Caco-2 (cell line): ENCODE results near the gene PMP22. TPM values are rescaled to one million over a fixed set of nuclear protein-coding genes. Genes with fewer than 3 reads are reported as not detected.

Source experiments
- BruUV-seq: library from RNA; stranded (reverse); fragments of 400-500 nt; replicated peaks from 2 replicates; lab custom pipeline; 2021; lab: Mats Ljungman, UMichigan
- CTCF ChIA-PET: fragments of 300-600 bp; sonication (Branson Sonifier 250); formaldehyde crosslinking; loops from one replicate; lab custom pipeline; 2022; ENCODE audit warnings: antibody characterized with exemption; lab: Charles Lee
- POLR2A ChIA-PET: fragments of 300-600 bp; sonication (Branson Sonifier 250); formaldehyde crosslinking; loops from one replicate; lab custom pipeline; 2022; ENCODE audit warnings: antibody characterized with exemption; lab: Charles Lee
- DNase-seq, 2 experiments: peaks; one replicate each; pipeline versions ENCODE4 v3.0.0 to v3.0.0-alpha.2; 2020 to 2022
- H3K27me3 ChIP-seq: replicated peaks from 2 replicates; pipeline ENCODE4 v1.6.0; 2011; ENCODE audit warnings: low read length; ENCODE audit not compliant: control insufficient read depth, insufficient read depth
- H3K36me3 ChIP-seq: 2 replicates; pipeline ENCODE4 v1.5.1; 2011; ENCODE audit warnings: low read length; ENCODE audit not compliant: control insufficient read depth, insufficient read depth
- H3K4me1 ChIP-seq: fragments of 250-450 bp; sonication (Bioruptor Pico); 2 replicates; pipeline ENCODE4 v1.5.1; 2020; ENCODE audit warnings: mild to moderate bottlenecking
- H3K4me3 ChIP-seq: 2 replicates; pipeline ENCODE4 v1.5.1; 2011; ENCODE audit warnings: low read depth, mild to moderate bottlenecking, control low read depth, low read length
- H3K9me3 ChIP-seq: fragments of 250-450 bp; sonication (Bioruptor Pico); 2 replicates; pipeline ENCODE4 v1.5.1; 2020; ENCODE audit warnings: mild to moderate bottlenecking, moderate library complexity
- H3K27ac Mint-ChIP-seq: one replicate; pipeline ENCODE4 v1.8.0; 2022; ENCODE audit warnings: mixed read lengths; ENCODE audit not compliant: unreplicated experiment
- H3K27me3 Mint-ChIP-seq: one replicate; pipeline ENCODE4 v1.8.0; 2022; ENCODE audit warnings: mixed read lengths; ENCODE audit not compliant: insufficient read depth, unreplicated experiment
- H3K36me3 Mint-ChIP-seq: one replicate; pipeline ENCODE4 v1.8.0; 2022; ENCODE audit warnings: mild to moderate bottlenecking, mixed read lengths; ENCODE audit not compliant: insufficient read depth, unreplicated experiment
- H3K4me1 Mint-ChIP-seq: one replicate; pipeline ENCODE4 v1.8.0; 2022; ENCODE audit warnings: low read depth, mixed read lengths; ENCODE audit not compliant: unreplicated experiment
- H3K4me3 Mint-ChIP-seq: one replicate; pipeline ENCODE4 v1.8.0; 2022; ENCODE audit warnings: mild to moderate bottlenecking, moderate library complexity, mixed read lengths; ENCODE audit not compliant: unreplicated experiment
- H3K9me3 Mint-ChIP-seq: one replicate; pipeline ENCODE4 v1.8.0; 2022; ENCODE audit warnings: mixed read lengths; ENCODE audit not compliant: unreplicated experiment
- intact Hi-C: fragments of 100-400 bp; cut with micrococcal nuclease; formaldehyde crosslinking; loops from one replicate; pipeline ENCODE4 v1.10.0; 2022; ENCODE audit not compliant: unreplicated experiment
- total RNA-seq: library from RNA; stranded (reverse); gene quantifications from 2 replicates; pipeline ENCODE4 v1.2.3, GENCODE V29; 2022
- TF ChIP-seq, protein P1 (sequence below), 2 experiments: fragments of 200-600 bp in 1 of 2; IDR thresholded peaks; 1 replicate in 1 of 2; 2 replicates in 1 of 2; pipeline versions ENCODE4 v1.5.1 to v1.8.0; 2011 to 2022; ENCODE audit warnings: antibody characterized with exemption in 1 of 2, control low read depth in 1 of 2, inconsistent platforms in 1 of 2, low read depth in 1 of 2, low read length in 1 of 2, mild to moderate bottlenecking in 1 of 2, moderate library complexity in 1 of 2; ENCODE audit not compliant: insufficient read depth in 1 of 2, severe bottlenecking in 1 of 2, unreplicated experiment in 1 of 2

Gene PMP22
- total RNA-seq, 1 experiment from 2014 or later, result 7.3 TPM

DNA sequence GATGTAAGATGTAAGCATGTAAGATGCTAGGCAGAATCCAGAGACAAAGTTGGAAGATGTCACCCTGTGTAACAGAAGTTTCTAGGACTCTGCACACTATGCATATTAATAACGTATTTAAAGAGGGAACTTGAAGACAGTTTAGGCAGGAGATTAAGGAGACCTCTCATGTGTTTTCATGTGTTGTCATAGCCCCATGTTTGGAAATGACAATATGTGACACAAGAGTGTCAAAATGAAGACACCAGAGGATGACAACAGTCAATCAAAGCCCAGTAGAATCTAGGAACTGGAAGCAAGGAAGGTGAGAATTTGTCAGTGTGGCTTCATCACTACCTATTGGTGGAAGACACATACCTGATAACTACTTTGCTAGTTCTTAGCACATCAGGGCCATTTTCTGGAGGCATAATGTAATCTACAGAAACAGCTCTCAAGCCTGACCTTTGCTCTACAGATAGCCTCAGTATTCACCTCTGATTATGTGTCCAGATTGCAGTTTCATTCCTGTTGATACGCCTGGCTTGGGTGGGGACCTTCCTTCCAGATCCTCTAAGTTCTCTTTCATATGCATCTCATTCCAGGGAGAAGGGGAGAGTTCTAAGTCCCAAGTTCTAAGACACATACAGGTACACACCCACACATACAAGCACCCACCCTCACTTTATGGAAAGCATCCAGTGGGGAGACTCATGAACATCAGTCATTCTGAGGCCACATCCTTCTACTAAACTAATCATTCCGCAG, 26.3 kb downstream of the PMP22 start:
- Histone ChIP-seq H3K36me3 (no peaks in the 10 kb centered on the region), H3K4me1 (peaks cover 20% of the 10 kb centered on the region), H3K27me3 (no peaks in the 10 kb centered on the region), H3K4me3 (no peak overlapping the region), H3K9me3 (no peaks in the 10 kb centered on the region)
- BruUV-seq, result no TSS peak
- Mint-ChIP-seq H3K27ac (no peak overlapping the region), H3K4me3 (no peak overlapping the region), H3K27me3 (no peaks in the 10 kb centered on the region), H3K36me3 (peaks cover 1% of the 10 kb centered on the region), H3K9me3 (no peaks in the 10 kb centered on the region), H3K4me1 (peaks cover 13% of the 10 kb centered on the region)
- POLR2A ChIA-PET, result no interaction called here
- TF ChIP-seq, protein P1, sequence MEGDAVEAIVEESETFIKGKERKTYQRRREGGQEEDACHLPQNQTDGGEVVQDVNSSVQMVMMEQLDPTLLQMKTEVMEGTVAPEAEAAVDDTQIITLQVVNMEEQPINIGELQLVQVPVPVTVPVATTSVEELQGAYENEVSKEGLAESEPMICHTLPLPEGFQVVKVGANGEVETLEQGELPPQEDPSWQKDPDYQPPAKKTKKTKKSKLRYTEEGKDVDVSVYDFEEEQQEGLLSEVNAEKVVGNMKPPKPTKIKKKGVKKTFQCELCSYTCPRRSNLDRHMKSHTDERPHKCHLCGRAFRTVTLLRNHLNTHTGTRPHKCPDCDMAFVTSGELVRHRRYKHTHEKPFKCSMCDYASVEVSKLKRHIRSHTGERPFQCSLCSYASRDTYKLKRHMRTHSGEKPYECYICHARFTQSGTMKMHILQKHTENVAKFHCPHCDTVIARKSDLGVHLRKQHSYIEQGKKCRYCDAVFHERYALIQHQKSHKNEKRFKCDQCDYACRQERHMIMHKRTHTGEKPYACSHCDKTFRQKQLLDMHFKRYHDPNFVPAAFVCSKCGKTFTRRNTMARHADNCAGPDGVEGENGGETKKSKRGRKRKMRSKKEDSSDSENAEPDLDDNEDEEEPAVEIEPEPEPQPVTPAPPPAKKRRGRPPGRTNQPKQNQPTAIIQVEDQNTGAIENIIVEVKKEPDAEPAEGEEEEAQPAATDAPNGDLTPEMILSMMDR (IDR thresholded peaks at IDR 0.05; ENCODE audit: insufficient read depth in 1 of 2, low read depth in 1 of 2, low read length in 1 of 2, severe bottlenecking in 1 of 2, unreplicated experiment in 1 of 2), result no peak
- no peak for DNase-seq
- intact Hi-C loops, result no loop called here
- CTCF ChIA-PET, result no interaction called here

- no peaks in the 10 kb centered on the region for H3K9me3 Mint-ChIP-seq
- CTCF ChIA-PET, result no interaction called here
- intact Hi-C loops, result no loop called here
- POLR2A ChIA-PET, result no interaction called here
- peaks cover 4% of the 10 kb centered on the region for H3K36me3 Mint-ChIP-seq
- H3K4me3 ChIP-seq, result no peak overlapping the region
- BruUV-seq, result no TSS peak
- DNase-seq, result no peak
- no peaks in the 10 kb centered on the region for H3K27me3 ChIP-seq
- H3K36me3 ChIP-seq, result no peaks in the 10 kb centered on the region
- H3K27me3 Mint-ChIP-seq, result no peaks in the 10 kb centered on the region
- TF ChIP-seq, protein P1 (IDR thresholded peaks at IDR 0.05; ENCODE audit: insufficient read depth in 1 of 2, low read depth in 1 of 2, low read length in 1 of 2, severe bottlenecking in 1 of 2, unreplicated experiment in 1 of 2), result no peak
- no peak overlapping the region for H3K27ac Mint-ChIP-seq
- H3K4me1 ChIP-seq, result peaks cover 20% of the 10 kb centered on the region
- H3K4me3 Mint-ChIP-seq, result no peak overlapping the region
- peaks cover 13% of the 10 kb centered on the region for H3K4me1 Mint-ChIP-seq
- H3K9me3 ChIP-seq, result no peaks in the 10 kb centered on the region
Measured at GRCh38 chr17:15238057-15238456, 27.1 kb downstream of the PMP22 start.

DNA sequence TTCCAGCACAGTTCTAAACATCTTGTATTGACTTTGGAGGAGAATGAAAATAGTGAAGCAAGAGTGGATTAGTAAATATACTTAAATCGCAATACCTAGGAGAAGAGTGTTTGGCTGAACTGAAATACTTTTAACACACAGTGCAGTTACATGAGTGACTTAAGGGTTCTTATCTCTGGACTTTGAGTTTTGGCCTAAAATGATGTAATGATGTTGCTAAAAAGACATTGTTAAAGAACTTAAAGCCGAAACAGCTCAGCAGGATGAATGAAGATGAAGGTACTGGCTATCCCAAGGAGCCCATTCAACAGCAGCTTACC, 28.1 kb downstream of the PMP22 start:
- no TSS peak for BruUV-seq
- peaks cover 13% of the 10 kb centered on the region for H3K4me1 Mint-ChIP-seq

More for the DNA sequence above, 28.1 kb downstream of the PMP22 start:
- H3K27ac Mint-ChIP-seq, result no peak overlapping the region
- H3K9me3 Mint-ChIP-seq, result no peaks in the 10 kb centered on the region
- Histone ChIP-seq H3K4me1 (peaks cover 20% of the 10 kb centered on the region), H3K9me3 (no peaks in the 10 kb centered on the region), H3K27me3 (no peaks in the 10 kb centered on the region), H3K36me3 (no peaks in the 10 kb centered on the region), H3K4me3 (no peak overlapping the region)
- no peaks in the 10 kb centered on the region for H3K27me3 Mint-ChIP-seq
- CTCF ChIA-PET, result interaction anchor here (0.6 to 1.7 kb wide), 2 partner anchors 266 to 374 kb away, joined by 3 to 5 read pairs; no protein-coding TSS in a partner anchor
- peaks cover 4% of the 10 kb centered on the region for H3K36me3 Mint-ChIP-seq
- intact Hi-C loops, result no loop called here
- TF ChIP-seq, protein P1 (IDR thresholded peaks at IDR 0.05; ENCODE audit: insufficient read depth in 1 of 2, low read depth in 1 of 2, low read length in 1 of 2, severe bottlenecking in 1 of 2, unreplicated experiment in 1 of 2), result no peak
- POLR2A ChIA-PET, result no interaction called here
- H3K4me3 Mint-ChIP-seq, result no peak overlapping the region
- DNase-seq, result peak in 1 of 2 experiments; percentile 21
